Hematopoietic multipotent progenitor cell (in vitro differentiated cells): ENCODE results near the gene PRICKLE4. TPM values are rescaled to one million over a fixed set of nuclear protein-coding genes. Genes with fewer than 3 reads are reported as not detected.
A peak's percentile ranks its signal among the peaks of the same experiment; 100 is the strongest.

Source experiments
- DNase-seq, 3 donors: peaks; one replicate each; pipeline ENCODE4 v3.0.0-alpha.2; 2011 to 2015; ENCODE audit warnings: low read depth in 2 of 3, low spot score in 2 of 3
- total RNA-seq: library from RNA; depleted of rRNA; stranded (reverse); fragments of >200 nt; gene quantifications from one replicate; pipeline ENCODE4 v1.2.3, GENCODE V29; 2012

Gene PRICKLE4
- total RNA-seq, 1 donor = 4.6 TPM

DNA sequence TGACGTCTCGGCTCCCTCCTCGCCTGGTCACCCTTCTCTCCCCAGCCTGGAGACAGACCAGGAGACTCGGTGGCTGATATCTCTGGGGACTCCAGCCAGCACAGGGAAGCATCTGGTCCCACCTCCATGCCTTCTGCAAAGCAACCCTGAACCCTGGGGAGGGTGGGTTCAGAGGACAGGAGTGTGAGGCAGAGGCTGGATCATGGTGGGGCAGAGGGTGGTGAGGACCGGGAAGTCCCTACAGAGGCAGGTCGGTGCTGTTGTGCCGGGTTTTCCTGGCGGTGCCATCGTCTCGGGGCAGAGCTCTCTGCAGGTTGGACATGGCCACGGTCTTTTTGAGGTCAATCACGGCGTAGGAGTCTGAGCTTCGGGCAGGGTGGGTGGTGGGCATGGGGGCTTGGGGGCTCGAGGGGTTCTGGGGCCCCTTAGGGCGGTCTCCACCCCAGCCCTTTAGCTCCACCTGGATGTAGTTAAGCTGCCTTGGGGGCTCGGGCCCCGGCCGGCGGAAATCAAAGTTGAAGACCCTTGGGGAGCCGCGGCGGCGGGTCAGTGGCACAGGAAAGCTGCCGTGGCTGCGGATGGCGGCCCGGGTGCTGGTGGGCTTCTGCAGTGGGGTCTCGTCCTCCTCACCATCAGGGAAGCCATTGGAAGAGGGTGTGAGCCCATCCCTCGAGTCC is 10.1 kb upstream of the PRICKLE4 start:
- DNase-seq = no peak

DNA sequence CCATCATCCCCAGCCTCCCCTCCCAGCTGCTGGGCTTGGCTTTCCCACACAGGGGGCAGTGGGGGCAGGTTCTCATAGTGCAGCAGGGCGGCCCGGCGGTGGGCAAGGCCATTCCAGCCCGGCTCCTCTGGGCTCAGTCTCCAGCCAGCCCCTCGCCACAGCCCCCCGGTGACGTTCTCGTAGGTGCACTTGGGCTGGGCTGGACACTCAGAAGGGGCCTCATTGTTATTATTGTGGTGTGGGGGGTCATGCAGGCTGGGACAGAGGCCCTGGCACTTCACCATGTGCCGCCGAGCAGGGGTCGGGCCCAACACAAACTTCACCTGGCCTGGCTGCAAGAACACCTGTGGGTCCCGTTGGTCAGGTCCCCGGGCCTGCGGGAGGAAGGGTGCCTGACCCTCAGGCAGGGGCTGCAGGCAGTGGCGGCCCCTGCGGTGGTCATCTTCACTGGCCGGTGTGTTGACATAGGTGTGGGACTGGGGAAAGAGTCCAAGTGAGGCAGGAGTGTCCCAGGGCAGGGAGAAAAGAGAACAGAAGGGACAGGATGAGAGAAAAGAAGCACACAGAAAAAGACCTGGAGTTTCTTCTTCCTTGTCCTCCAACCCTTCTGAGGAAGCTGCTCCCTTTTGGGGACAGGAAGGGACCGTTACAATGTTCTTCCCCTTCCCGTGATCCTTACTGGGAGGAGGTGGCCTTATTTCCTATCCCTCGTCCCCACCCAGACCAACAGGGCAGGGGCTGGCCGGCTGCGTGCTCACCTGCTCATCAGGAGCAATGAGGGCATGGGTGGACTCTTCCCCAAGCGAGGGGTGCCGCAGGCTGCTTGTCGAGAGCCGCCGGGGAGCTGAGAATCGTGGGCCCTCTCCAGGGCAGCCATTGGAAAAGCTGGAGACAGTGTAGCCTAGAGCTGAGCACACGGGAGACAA is 9.3 kb upstream of the PRICKLE4 start:
- no peak for DNase-seq

DNA sequence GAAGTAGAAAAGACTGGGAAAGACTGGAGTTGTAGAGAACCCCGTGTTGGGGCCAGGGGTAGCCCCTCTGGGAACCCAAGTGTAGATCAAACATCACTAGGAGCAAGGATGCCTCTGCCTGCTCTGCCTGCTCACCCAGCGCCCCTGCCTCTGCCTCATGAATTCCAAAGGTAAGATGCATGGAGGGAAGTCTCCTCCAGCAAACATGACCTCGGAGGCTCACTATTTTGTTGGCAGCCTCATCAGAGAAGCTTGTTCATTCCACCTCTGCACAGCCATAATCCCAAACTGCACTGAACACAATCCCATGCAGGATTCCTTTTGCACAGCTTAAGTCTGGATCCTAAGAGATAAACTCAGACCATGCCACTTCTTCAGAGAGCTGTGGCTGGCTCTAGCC is 5.7 kb upstream of the PRICKLE4 start:
- no peak for DNase-seq

DNA sequence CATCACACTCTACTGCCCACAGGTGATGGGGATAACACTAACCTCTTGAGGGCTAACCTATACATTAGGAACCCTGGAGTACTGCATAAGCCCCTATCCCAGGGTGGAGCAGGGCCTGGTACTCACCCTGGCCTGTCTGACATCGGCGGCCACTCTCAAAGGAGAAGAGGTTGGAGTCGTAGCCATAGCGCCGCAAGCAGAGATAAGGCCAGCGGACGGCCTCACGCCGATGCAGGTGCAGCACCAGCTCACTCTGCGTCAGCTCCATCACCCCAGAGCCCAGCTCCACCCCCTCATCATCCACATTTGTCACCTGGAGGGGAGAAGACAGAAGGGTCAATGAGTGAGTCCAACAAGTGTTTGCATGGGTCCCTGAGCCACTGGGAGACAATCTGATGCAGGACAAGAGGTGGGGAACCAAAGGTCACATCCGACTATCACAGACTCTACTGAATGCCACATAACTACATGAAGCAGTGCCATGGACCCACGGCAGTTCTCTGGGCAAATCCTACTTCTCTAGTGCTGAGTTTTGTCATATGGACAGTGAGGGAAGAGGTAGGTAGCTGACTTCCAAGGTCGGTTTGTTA is 5.2 kb upstream of the PRICKLE4 start:
- no peak for DNase-seq

DNA sequence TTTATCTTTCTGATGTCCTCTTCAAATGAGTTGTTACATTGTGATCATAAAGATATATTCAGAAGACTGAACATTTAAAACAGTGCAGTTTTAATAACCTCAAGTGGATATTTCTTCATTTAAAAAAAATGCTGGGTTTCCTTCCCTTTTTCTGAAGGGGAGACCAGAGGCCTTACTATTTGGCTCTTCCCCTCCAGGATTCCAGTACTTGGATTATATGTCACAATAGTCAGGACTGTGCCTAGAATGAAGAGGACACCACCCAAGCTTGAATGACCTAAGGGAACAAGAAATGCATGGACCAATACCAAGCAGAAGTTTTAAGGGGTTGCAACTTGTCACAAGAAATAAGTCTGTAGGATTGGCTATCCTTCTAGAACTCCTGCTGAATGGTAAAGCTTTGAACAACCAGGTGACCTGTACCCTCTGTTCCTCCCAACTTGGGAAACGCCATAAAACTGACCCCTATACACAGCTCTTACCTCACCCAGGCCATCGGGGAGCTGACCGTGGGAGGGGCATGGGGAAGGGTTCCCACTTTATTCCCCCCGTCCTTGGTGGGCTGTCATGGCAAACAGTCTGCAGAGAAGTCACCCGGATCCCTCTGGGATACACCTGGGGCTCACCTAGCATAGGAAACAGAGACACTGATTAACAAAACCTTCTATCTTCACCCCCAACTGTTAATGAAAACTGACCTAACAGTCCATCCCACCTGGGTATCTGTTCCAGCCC is 2.9 kb upstream of the PRICKLE4 start:
- DNase-seq = peak in 1 of 3 donors; percentile 45

DNA sequence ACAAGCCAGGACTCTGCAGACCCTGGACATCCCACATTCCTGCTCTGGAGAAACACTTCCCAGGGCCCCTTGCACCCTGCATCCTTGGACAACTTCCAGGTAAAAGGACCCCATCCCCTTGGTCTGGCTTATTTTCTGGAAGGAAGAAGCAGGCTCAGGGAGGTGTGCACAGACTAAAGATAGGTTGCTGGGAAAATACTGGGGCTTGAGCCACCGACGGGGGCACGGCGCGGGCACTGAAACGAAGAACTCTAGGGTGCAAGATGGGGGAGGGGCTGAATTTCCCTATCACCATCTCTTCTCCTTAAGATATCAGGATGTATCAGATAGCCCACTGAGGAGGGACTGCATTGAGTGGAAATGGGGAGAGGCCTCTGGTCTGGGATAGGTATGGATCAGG is 1.7 kb upstream of the PRICKLE4 start:
- DNase-seq = no peak

DNA sequence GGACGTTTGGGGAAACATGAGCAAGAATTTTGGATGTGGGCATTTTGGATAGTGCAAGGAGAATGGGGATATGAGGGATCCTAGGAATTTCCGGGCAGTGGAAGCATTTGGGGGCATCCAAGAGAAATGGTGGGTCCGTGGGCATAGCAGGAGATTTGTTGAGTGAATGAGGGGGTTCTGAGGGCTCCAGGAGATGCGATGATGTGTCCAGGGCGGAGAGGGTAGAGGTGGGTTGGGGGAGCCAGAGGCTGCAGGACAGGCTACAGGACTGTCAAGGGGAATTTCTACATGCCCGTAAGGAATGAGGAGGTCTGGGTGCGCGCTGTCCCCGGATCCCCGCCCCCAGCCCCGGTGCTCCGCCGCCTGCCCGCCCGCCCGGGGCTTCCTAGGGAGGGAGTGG is 1.2 kb upstream of the PRICKLE4 start:
- no peak for DNase-seq

DNA sequence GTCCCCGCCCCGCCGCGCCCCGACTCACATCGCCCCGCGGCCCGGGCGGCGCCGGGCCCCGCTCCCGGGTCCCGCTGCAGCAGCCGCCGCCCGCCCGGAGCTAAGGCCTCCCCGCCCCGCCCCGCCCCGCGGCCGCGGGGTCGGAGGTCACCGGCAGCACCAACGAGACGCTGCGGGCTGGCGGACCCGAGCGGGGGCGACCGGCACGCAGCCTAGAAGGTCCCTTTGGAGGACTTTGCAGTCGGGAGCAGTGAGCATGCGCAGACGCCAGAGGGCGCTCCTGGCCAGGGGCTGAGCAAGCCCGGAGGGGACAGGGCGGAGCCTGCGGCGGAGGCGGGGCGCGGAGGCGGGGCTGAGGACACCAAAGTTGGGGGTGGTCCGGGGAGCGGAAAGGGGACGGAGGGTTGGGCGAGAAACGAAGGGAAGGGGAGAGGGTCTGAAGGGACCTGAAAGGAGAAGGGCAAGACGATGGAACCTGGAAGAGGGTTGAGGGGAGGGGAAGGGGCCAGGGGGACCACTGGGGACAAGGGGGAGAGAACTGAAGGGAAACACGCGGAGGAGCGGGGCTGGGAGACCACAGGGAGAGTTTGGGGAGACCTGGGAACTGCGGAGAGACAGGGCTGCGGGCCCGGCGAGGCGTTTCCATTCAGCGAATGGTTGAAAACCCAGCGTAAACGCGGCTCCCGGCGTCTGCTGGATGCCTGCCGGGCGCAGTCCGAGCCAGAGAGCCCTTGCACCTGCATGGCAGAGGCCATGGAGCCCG is 613 bp upstream of the PRICKLE4 start, which contains the start of gene FRS3:
FRS3 (minus strand) TSS at position 113 of the 763 bp plus-strand sequence. CDS start 2,913 bp downstream, outside the sequence.
- DNase-seq = peak; percentile 96

DNA sequence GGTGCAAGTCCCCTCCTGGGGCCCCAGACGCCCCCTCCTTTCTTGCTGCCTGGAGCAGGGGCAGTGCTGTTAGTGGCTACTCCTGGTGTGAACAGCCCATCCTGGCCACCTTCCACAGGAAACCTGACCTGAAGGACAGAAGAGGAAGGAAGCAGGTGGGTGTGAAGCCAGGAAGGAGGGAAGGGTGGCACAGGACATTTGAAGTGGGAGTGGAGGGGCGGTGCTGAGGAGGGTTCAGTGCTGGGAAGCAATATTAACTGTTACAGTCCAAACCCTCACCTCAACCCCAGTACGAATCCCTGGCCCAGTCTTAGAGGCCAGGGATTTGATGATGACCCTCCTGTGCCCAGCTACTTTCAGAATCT is 766 bp downstream of the PRICKLE4 start:
- DNase-seq = no peak

DNA sequence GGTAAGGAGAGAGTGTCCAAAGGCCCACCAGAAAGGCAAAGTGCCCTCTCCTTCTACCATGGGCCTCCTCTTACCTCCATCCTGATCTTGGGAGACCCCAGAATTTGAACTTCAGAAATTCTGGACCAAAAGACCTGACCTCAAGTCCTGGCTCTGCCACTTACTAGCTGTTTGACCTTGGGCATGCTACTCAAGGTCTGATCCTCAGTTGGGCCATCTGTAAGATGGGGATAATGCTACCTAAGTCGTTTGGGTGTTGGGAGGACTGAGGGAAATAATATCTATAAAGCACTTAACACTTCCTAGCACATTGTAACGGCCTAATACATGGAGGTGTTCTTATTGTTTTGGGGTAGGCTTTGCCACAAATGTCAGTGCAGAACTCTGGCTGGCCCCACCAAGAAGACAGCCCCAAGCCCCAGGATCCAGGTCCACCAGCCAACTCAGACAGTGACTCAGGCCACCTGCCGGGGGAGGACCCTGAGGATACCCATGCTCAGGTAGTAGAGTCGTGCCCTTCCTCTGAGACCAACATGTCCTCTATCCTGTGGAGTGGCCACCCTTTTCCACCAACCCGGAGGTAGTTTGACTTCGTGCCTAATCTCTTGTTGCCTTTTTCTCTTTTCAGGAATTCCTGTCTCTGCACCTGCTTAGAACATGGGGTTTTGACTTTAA is 2.7 kb downstream of the PRICKLE4 start:
- no peak for DNase-seq

DNA sequence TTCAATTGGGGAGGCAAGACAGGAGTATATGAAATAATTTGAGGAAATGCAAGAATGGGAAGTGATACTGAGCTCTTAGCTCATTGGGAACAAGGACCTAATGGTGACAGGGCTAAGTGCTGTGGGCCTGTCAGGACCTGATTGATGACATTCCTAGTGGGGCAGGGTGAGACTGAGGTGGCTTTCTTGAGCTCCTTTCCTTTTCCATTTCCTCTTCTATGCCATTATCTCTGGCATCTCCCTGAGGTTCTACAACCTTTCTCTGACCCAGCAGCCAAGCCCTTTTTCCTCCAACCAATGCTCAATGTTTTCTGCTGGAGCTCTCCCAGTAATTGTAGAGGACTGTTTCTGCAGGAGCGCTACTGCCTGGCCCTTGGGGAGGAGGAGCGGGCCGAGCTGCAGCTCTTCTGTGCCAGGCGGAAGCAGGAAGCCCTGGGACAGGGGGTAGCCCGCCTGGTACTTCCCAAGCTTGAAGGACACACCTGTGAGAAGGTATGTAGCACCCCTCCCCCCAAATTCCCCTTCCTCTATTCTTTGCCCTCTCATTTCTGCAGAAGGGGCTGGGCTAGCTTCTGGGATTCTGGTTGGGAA is 4.1 kb downstream of the PRICKLE4 start:
- DNase-seq = no peak

DNA sequence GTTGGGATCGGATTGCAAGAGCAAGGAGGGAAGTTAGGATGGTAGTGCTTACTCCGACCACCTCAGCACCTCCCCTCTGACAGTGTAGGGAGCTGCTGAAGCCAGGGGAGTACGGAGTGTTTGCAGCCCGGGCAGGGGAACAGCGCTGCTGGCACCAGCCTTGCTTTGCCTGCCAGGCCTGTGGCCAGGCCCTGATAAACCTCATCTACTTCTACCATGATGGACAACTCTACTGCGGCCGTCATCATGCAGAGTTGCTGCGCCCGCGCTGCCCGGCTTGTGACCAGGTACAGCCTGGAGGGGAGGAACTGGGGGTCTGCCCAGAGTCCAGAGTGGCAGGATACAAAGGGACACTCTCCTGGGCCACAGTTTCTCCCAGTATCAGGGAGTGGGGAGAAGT is 4.7 kb downstream of the PRICKLE4 start:
- no peak for DNase-seq

DNA sequence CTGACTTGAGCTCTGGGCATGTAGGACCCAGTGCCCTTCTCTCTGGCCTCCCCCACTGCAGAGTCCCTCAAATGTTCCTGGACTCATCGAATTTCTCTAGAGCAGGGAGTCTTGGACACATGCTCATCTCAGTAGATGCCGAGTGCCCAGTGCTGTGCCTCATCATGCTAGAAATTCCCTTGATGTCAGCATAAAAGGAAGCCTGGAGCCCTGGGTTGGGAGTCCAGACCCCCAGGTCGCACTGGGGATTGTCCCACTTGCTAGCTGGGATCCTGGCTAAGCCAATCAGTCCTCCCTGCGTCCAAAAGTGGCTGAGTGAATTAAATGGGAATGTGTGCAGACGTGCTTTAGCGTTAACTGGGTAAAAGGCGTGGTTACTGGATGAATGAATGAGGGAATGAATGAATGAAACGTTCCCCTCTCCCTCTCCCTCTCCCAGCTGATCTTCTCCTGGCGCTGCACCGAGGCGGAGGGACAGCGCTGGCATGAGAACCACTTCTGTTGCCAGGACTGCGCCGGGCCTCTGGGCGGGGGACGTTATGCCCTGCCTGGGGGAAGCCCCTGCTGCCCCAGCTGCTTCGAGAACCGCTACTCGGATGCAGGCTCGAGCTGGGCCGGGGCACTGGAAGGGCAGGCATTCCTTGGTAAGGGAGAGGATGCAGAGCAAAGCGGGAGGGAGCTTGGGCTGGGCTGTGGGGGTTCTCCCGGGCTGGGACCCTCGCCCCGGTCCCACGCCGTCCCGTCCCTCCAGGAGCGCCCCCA is 5.3 kb downstream of the PRICKLE4 start:
- no peak for DNase-seq

DNA sequence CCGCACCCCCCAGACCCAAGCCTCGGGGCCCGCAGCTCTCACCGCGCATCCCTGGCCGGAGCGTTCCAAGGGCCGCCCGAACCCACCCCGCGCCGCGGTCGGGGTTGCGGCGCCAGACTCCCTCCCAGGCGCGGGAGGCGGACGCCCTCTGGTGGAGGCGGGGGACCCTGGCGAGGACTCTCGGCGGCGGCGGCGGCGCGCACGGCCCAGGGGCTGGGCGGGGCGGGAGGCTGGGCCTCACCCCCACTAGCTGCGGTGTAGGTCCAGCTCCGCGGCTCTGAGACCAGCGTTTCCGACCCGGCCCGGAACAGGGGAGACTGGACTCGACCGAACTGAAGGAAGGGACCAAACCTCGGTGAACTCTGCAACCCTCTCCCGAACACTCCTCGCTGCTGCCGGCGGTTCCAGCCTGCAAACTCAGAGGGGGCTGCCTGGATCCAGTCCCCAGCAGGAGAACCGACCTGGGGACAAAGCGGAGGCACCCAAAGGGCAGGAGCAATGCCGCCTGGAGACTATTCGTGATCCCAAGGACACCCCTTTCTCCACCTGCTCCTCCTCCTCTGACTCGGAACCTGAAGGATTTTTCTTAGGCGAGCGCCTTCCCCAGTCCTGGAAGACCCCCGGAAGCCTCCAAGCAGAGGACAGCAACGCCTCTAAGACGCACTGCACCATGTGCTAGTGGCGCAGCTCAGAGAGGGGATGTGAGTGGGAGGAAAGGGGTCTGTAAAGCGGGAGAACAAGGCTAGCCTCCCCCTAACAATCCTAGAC is 6.1 kb downstream of the PRICKLE4 start:
- peak; percentile 68 to 84 (median 79) for DNase-seq

DNA sequence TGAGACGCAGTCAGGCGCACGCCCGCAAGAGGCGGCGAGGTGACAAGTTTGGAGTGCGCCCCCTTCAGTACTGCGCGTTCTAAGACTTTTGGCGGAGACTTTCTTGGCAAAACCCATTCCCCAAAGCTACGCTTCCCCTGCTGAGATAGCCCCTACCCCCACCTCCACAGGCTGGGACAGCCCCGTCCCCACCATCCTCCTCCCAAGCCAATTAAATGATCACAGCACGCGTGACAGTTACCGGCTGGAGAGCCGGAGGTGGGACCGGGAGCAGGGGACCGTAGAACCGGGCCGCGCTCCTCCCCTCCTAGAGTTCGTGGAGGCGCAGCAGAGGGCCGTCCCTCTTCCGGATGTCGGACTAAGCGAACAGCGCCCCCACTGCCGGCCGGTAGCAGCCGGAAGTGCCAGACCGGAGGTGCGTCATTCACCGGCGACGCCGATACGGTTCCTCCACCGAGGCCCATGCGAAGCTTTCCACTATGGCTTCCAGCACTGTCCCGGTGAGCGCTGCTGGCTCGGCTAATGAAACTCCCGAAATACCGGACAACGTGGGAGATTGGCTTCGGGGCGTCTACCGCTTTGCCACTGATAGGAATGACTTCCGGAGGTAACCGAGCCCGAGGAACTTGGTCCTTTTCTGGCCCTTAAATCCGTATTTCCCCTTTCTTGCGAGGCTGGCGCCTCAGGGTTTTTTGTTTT is 6.8 kb downstream of the PRICKLE4 start, which contains the start of gene TOMM6:
TOMM6 (plus strand) TSS at position 476 of the 699 bp plus-strand sequence; CDS start at position 480, 4 bp downstream.
- DNase-seq = peak; percentile 91 to 95 (median 95)

DNA sequence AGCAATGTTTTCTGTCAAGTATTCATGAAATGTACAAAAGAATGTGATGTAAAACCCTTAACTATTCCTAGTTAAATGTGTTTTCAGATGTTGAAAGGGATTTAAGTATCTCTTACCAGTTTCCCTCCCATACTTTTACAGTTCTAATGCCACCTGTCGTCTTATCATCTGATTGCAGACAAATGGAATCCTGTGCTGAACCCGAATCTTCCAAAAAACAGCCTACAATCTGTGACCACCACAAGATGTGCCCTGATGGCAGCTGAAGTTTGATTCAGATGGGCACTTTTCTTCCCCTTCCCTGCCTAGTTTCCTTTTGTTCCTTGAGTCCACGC is 8.8 kb downstream of the PRICKLE4 start:
- no peak for DNase-seq

DNA sequence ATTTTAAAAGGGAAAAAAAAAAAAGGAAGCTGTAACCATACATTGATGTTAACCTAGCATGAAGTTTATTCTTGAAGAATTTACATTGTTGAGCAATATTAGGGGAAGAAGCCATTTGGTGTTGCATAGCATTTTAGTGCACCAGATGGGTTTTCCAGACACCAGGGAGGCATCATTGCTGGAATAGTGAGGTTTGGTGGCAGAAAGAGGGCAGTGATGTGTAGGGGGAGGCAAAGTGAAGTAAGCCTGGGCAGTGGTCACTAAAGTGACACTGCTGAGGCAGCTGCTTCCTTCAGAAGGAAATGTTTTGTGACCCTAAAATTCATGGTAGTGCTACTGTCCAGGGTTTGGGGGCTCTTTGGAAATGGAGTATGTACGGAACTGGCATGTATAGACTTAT is 9.5 kb downstream of the PRICKLE4 start:
- DNase-seq = no peak
